Gastrocnemius medialis (tissue), 4 donors: Measurements from ENCODE around the gene UGCG. TPM values are rescaled to one million over a fixed set of nuclear protein-coding genes. Genes with fewer than 3 reads are reported as not detected.
A peak's percentile ranks its signal among the peaks of the same experiment; 100 is the strongest.
"Not testable (repeated sequence)": the region's sequence is repeated elsewhere in the genome, so short reads cannot be mapped to it uniquely, and the experiment has no call there.

Experiments
- ATAC-seq, 2 donors: fragments of 150-250 bp; one replicate each; pipeline ENCODE4 v1.9.1; 2016
- DNase-seq, 2 donors: peaks; one replicate each; pipeline ENCODE4 v3.0.0-alpha.2; 2019
- H3K27ac ChIP-seq, 4 donors: fragments of 200-600 bp; sonication (generic); 1 replicate in 1 of 4; 2 replicates in 3 of 4; pipeline ENCODE4 v1.5.1; 2016 to 2018; ENCODE audit warnings: mild to moderate bottlenecking in 2 of 4, moderate library complexity in 1 of 4
- H3K27me3 ChIP-seq, 3 donors: fragments of 200-600 bp; sonication (generic) in 2 of 3; 1 replicate in 1 of 3; 2 replicates in 2 of 3; pipeline versions ENCODE4 v1.5.1 to v1.6.0; 2016 to 2019; ENCODE audit warnings: mild to moderate bottlenecking in 1 of 3, moderate library complexity in 1 of 3
- H3K36me3 ChIP-seq, 2 donors: fragments of 200-600 bp; sonication (generic) in 1 of 2; one replicate each; pipeline ENCODE4 v1.5.1; 2017 to 2018
- H3K4me1 ChIP-seq, 2 donors: fragments of 200-600 bp; sonication (generic) in 1 of 2; one replicate each; pipeline ENCODE4 v1.5.1; 2016 to 2017; ENCODE audit warnings: mild to moderate bottlenecking in 2 of 2
- H3K4me3 ChIP-seq, 4 donors: fragments of 200-600 bp; sonication (generic) in 3 of 4; 1 replicate in 1 of 4; 2 replicates in 3 of 4; pipeline ENCODE4 v1.5.1; 2016 to 2019; ENCODE audit warnings: mild to moderate bottlenecking in 2 of 4
- H3K9me3 ChIP-seq, 3 donors: fragments of 200-600 bp; sonication (generic) in 2 of 3; 1 replicate in 1 of 3; 2 replicates in 2 of 3; pipeline ENCODE4 v1.5.1; 2016 to 2019
- POLR2A ChIP-seq, 2 donors: fragments of 450-650 bp; IDR thresholded peaks; one replicate each; pipeline ENCODE4 v1.6.1; 2017; ENCODE audit warnings: antibody characterized with exemption in 2 of 2, mild to moderate bottlenecking in 2 of 2, moderate library complexity in 2 of 2
- in situ Hi-C, 4 donors: fragments of 200-750 bp; cut with MboI; loops; one replicate each; pipeline versions ENCODE4 v1.15.0 to v1.8.0; 2017; ENCODE audit warnings: low sequenced_read_pairs in 4 of 4
- intact Hi-C: fragments of 100-400 bp; cut with DNase I; formaldehyde crosslinking; loops from one replicate; pipeline ENCODE4 v1.15.1; 2023; ENCODE audit warnings: low total_unique reads
- total RNA-seq, 4 donors: library from RNA; depleted of rRNA; stranded (reverse); fragments of >200 nt; gene quantifications; one replicate each; pipeline versions ENCODE4 v1.1.0 to v1.2.3, GENCODE V29; 2016
- TF ChIP-seq, protein P1 (sequence below), 5 experiments: fragments of 450-650 bp in 3 of 5; fragments of 200-600 bp in 2 of 5; sonication (generic) in 2 of 5; IDR thresholded peaks in 4 of 5; conservative IDR thresholded peaks in 1 of 5; 1 replicate in 4 of 5; 2 replicates in 1 of 5; pipeline ENCODE4 v1.5.1; 2016 to 2019; ENCODE audit warnings: antibody characterized with exemption in 5 of 5, mild to moderate bottlenecking in 3 of 5, moderate library complexity in 3 of 5

UGCG gene
- total RNA-seq, 4 donors from 2014 or later = 9.1 to 18.5 (median 12.1) TPM

DNA sequence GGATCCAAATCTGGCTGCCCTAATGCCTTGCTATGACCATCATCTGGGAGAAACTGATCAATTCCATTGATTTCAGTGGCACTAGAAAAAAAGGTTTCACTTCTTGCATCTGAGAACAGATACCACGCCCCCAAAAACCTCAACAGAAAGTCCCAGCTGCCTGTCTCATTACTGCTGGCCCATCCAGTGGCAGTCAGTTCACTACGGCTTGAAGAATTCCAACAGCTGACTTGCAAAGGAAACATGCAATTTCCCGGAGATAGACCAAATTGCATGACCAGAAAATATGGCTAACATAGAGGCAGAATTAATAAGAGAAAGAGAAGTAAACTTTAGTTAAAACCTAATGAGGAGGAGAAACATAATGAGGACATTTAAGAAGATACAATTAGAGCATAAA lies 48.6 kb downstream of the UGCG start:
- no peaks in the 10 kb centered on the region for H3K9me3 ChIP-seq
- DNase-seq = no peak
- H3K4me3 ChIP-seq = no peak overlapping the region
- no peak for ATAC-seq
- no peaks in the 10 kb centered on the region for H3K36me3 ChIP-seq
- in situ Hi-C loops (no loop called here), intact Hi-C loops (no loop called here)
- TF ChIP-seq POLR2A (IDR thresholded peaks at IDR 0.05) = no peak
- TF ChIP-seq, protein P1, sequence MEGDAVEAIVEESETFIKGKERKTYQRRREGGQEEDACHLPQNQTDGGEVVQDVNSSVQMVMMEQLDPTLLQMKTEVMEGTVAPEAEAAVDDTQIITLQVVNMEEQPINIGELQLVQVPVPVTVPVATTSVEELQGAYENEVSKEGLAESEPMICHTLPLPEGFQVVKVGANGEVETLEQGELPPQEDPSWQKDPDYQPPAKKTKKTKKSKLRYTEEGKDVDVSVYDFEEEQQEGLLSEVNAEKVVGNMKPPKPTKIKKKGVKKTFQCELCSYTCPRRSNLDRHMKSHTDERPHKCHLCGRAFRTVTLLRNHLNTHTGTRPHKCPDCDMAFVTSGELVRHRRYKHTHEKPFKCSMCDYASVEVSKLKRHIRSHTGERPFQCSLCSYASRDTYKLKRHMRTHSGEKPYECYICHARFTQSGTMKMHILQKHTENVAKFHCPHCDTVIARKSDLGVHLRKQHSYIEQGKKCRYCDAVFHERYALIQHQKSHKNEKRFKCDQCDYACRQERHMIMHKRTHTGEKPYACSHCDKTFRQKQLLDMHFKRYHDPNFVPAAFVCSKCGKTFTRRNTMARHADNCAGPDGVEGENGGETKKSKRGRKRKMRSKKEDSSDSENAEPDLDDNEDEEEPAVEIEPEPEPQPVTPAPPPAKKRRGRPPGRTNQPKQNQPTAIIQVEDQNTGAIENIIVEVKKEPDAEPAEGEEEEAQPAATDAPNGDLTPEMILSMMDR (IDR thresholded peaks at IDR 0.05 in 4 of 5, conservative IDR thresholded peaks at IDR 0.05 in 1 of 5) = no peak
- no peaks in the 10 kb centered on the region for H3K4me1 ChIP-seq
- H3K27me3 ChIP-seq = no peaks in the 10 kb centered on the region
- H3K27ac ChIP-seq = peak overlapping the region in 1 of 4 donors; percentile 7

DNA sequence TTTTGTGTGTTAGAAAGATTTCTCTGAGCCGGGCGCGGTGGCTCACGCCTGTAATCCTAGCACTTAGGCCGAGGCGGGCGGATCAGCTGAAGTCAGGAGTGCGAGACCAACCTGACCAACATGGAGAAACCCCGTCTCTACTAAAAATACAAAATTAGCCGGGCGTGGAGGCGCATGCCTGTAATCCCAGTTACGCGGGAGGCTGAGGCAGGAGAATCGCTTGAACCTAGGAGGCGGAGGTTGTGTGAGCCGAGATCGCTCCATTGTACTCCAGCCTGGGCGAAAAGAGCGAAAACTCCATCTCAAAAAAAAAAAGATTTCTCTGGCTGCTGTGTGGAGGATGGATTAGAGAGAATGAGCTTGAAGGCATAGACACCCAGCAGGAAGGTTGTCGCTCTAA lies 51.5 kb downstream of the UGCG start:
- H3K27me3 ChIP-seq, DNase-seq, H3K4me3 ChIP-seq, H3K36me3 ChIP-seq, intact Hi-C loops, H3K4me1 ChIP-seq, H3K27ac ChIP-seq, in situ Hi-C loops, ATAC-seq, H3K9me3 ChIP-seq: not testable (repeated sequence)

DNA sequence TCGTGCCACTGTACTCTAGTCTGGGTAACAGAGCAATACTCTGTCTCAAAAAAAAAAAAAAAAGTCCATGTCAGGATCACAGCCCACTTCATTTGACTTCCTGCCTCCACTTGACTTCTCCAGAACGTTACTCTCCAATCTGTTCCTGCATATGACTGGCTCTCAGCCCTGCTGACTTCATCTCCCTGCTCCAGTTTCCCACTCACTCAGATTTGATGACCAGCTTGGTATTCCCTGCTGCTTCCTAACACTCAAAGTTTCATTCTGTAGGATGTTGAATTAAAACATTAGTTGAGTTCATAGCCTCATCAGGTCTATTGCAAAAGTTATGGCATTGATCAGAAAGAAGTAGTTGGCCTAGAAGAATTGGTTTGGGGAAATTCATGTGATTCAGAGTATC lies 52.3 kb downstream of the UGCG start:
- Histone ChIP-seq H3K27ac (no peak overlapping the region), H3K27me3 (no peaks in the 10 kb centered on the region), H3K9me3 (no peaks in the 10 kb centered on the region), H3K4me1 (no peaks in the 10 kb centered on the region), H3K4me3 (no peak overlapping the region), H3K36me3 (no peaks in the 10 kb centered on the region)
- intact Hi-C loops = no loop called here
- DNase-seq (no peak), ATAC-seq (no peak)
- TF ChIP-seq POLR2A (IDR thresholded peaks at IDR 0.05) = no peak
- TF ChIP-seq, protein P1 (IDR thresholded peaks at IDR 0.05 in 4 of 5, conservative IDR thresholded peaks at IDR 0.05 in 1 of 5) = no peak
- in situ Hi-C loops = no loop called here

DNA sequence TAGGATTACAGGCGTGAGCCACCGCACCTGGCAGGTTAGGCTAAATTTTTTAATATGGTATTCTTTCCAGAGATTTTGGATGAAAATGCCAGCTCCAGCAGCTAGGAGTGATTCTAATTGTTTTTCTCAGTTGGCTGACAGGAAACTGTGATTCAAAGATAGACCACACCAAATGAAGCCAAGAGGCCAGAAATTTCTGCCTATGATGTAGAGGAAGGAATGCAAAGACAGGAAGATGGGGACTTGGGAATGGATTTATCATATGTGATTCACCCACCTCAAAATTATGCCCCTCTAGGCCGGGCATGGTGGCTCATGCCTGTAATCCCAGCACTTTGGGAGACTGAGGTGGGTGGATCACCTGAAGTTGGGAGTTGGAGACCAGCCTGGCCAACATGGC lies 53.3 kb downstream of the UGCG start:
- intact Hi-C loops = no loop called here
- no peak overlapping the region for H3K27ac ChIP-seq
- in situ Hi-C loops = no loop called here
- no peaks in the 10 kb centered on the region for H3K9me3 ChIP-seq
- H3K36me3 ChIP-seq = no peaks in the 10 kb centered on the region
- no peaks in the 10 kb centered on the region for H3K4me1 ChIP-seq
- TF ChIP-seq, protein P1 (IDR thresholded peaks at IDR 0.05 in 4 of 5, conservative IDR thresholded peaks at IDR 0.05 in 1 of 5) = no peak
- TF ChIP-seq POLR2A (IDR thresholded peaks at IDR 0.05) = no peak
- DNase-seq (no peak), ATAC-seq (no peak)
- no peaks in the 10 kb centered on the region for H3K27me3 ChIP-seq
- no peak overlapping the region for H3K4me3 ChIP-seq

DNA sequence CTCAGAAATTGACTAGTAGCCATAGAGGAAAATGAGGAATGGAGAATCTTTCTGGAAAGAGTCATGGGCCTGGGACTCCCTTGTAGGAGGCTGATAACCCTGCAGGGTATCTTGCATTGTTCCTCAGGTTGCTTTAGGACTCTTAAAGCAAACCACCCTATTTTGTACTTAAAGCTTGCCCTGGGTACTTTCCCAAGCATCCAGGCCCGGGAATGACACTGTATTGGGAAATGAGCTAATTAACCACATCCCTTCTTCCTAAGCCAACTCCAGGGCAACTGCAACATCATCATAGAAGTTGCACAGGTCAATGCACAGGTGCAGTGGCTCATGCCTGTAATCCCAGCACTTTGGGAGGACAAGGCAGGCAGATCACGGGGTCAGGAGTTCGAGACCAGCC lies 55.9 kb downstream of the UGCG start:
- DNase-seq (no peak), ATAC-seq (no peak)
- Histone ChIP-seq H3K36me3 (no peaks in the 10 kb centered on the region), H3K27ac (no peak overlapping the region), H3K9me3 (no peaks in the 10 kb centered on the region), H3K27me3 (no peaks in the 10 kb centered on the region), H3K4me3 (no peak overlapping the region), H3K4me1 (peaks cover 2 to 3% of the 10 kb centered on the region in 2 donors)
- intact Hi-C loops = no loop called here
- TF ChIP-seq, protein P1 (IDR thresholded peaks at IDR 0.05 in 4 of 5, conservative IDR thresholded peaks at IDR 0.05 in 1 of 5) = no peak
- no peak for TF ChIP-seq POLR2A (IDR thresholded peaks at IDR 0.05)
- in situ Hi-C loops = no loop called here
